H9 (cell line): ENCODE results near the gene FAAH. TPM values are rescaled to one million over a fixed set of nuclear protein-coding genes. Genes with fewer than 3 reads are reported as not detected.

ENCODE experiments used
- DNase-seq: peaks from one replicate; pipeline ENCODE4 v3.0.0-alpha.2; 2017
- H2AFZ ChIP-seq: one replicate; pipeline ENCODE4 v1.6.1; 2013; ENCODE audit warnings: mild to moderate bottlenecking, low read length, control low read depth, moderate library complexity
- H2AK5ac ChIP-seq: 2 replicates; pipeline ENCODE4 v1.6.1; 2013; ENCODE audit warnings: low read length, control low read depth, mixed read lengths; ENCODE audit not compliant: insufficient read length
- H2BK120ac ChIP-seq: one replicate; pipeline ENCODE4 v1.6.1; 2013; ENCODE audit warnings: low read depth, mild to moderate bottlenecking, low read length, control low read depth, inconsistent platforms; ENCODE audit not compliant: poor library complexity, severe bottlenecking
- H2BK12ac ChIP-seq: 2 replicates; pipeline ENCODE4 v1.6.1; 2013; ENCODE audit warnings: low read length, control low read depth, mixed read lengths, low read depth; ENCODE audit not compliant: insufficient read length
- H2BK15ac ChIP-seq: 2 replicates; pipeline ENCODE4 v1.6.1; 2013; ENCODE audit warnings: low read depth, low read length, control low read depth
- H2BK20ac ChIP-seq: one replicate; pipeline ENCODE4 v1.6.1; 2013; ENCODE audit warnings: low read depth, mild to moderate bottlenecking, low read length, control low read depth, inconsistent platforms; ENCODE audit not compliant: poor library complexity, severe bottlenecking
- H2BK5ac ChIP-seq: 2 replicates; pipeline ENCODE4 v1.6.1; 2013; ENCODE audit warnings: low read length, control low read depth, mixed read lengths; ENCODE audit not compliant: insufficient read length
- H3K14ac ChIP-seq: 2 replicates; pipeline ENCODE4 v1.6.1; 2013; ENCODE audit warnings: low read length, control low read depth; ENCODE audit not compliant: insufficient read depth
- H3K18ac ChIP-seq: 2 replicates; pipeline ENCODE4 v1.6.1; 2013; ENCODE audit warnings: low read depth, mild to moderate bottlenecking, mixed read lengths, low read length, control low read depth; ENCODE audit not compliant: insufficient read length
- H3K23ac ChIP-seq: 2 replicates; pipeline ENCODE4 v1.6.1; 2013; ENCODE audit warnings: low read length, control low read depth, mixed read lengths, low read depth; ENCODE audit not compliant: insufficient read length
- H3K23me2 ChIP-seq: 2 replicates; pipeline ENCODE4 v1.6.1; 2013; ENCODE audit warnings: low read depth, mild to moderate bottlenecking, mixed read lengths, low read length, control low read depth; ENCODE audit not compliant: insufficient read length, poor library complexity, severe bottlenecking
- H3K27ac ChIP-seq: 2 replicates; pipeline ENCODE4 v1.5.1; 2013; ENCODE audit warnings: low read length, control low read depth, mixed read lengths, low read depth; ENCODE audit not compliant: insufficient read length
- H3K27me3 ChIP-seq: 2 replicates; pipeline ENCODE4 v1.6.1; 2013; ENCODE audit warnings: low read length, control low read depth, inconsistent platforms; ENCODE audit not compliant: insufficient read depth
- H3K4ac ChIP-seq: 2 replicates; pipeline ENCODE4 v1.6.1; 2013; ENCODE audit warnings: low read depth, mild to moderate bottlenecking, control low read depth, inconsistent platforms, low read length, moderate library complexity
- H3K4me1 ChIP-seq: 2 replicates; pipeline ENCODE4 v1.6.1; 2013; ENCODE audit warnings: low read length, control low read depth, inconsistent platforms; ENCODE audit not compliant: insufficient read depth
- H3K4me2 ChIP-seq: 2 replicates; pipeline ENCODE4 v1.6.1; 2013; ENCODE audit warnings: low read length, control low read depth, mixed read lengths; ENCODE audit not compliant: insufficient read length, insufficient read depth
- H3K56ac ChIP-seq: 2 replicates; pipeline ENCODE4 v1.6.1; 2013; ENCODE audit warnings: low read depth, mild to moderate bottlenecking, mixed read lengths, low read length, control low read depth; ENCODE audit not compliant: insufficient read length
- H3K79me1 ChIP-seq: 2 replicates; pipeline ENCODE4 v1.6.1; 2013; ENCODE audit warnings: low read depth, mild to moderate bottlenecking, moderate library complexity, low read length, control low read depth, inconsistent platforms; ENCODE audit not compliant: insufficient read depth, poor library complexity, severe bottlenecking
- H3K79me2 ChIP-seq: 2 replicates; pipeline ENCODE4 v1.6.1; 2013; ENCODE audit warnings: low read length, control low read depth, inconsistent platforms; ENCODE audit not compliant: insufficient read depth
- H3K9ac ChIP-seq: 2 replicates; pipeline ENCODE4 v1.6.1; 2013; ENCODE audit warnings: low read length, control low read depth, mixed read lengths; ENCODE audit not compliant: insufficient read length; ENCODE audit errors: extremely low read depth
- H3K9me3 ChIP-seq: one replicate; pipeline ENCODE4 v1.6.1; 2013; ENCODE audit warnings: low read depth, low read length, inconsistent platforms; ENCODE audit not compliant: control insufficient read depth
- H3T11ph ChIP-seq: one replicate; pipeline ENCODE4 v1.6.1; 2013; ENCODE audit warnings: mild to moderate bottlenecking, low read length, control low read depth, inconsistent platforms
- H4K20me1 ChIP-seq: one replicate; pipeline ENCODE4 v1.6.1; 2013; ENCODE audit not compliant: control insufficient read depth, insufficient read length, insufficient read depth
- H4K5ac ChIP-seq: 2 replicates; pipeline ENCODE4 v1.6.1; 2013; ENCODE audit warnings: low read depth, mild to moderate bottlenecking, mixed read lengths, low read length, control low read depth; ENCODE audit not compliant: insufficient read length
- H4K8ac ChIP-seq: replicated peaks from 2 replicates; pipeline ENCODE4 v1.6.1; 2013; ENCODE audit warnings: low read length, control low read depth, mixed read lengths, low read depth; ENCODE audit not compliant: insufficient read length
- H4K91ac ChIP-seq: 2 replicates; pipeline ENCODE4 v1.6.1; 2013; ENCODE audit warnings: low read depth, mild to moderate bottlenecking, moderate library complexity, mixed read lengths, low read length, control low read depth; ENCODE audit not compliant: insufficient read length
- H3K27ac Mint-ChIP-seq, 3 experiments: 2 replicates in 2 of 3; 3 replicates in 1 of 3; pipeline ENCODE4 v1.8.0; 2020 to 2021; ENCODE audit warnings: mixed read lengths in 3 of 3, mild to moderate bottlenecking in 1 of 3, moderate library complexity in 1 of 3
- H3K27me3 Mint-ChIP-seq: 2 replicates; pipeline ENCODE4 v1.8.0; 2021; ENCODE audit warnings: low read depth, mild to moderate bottlenecking, moderate library complexity, mixed read lengths
- H3K36me3 Mint-ChIP-seq, 3 experiments: 2 replicates in 2 of 3; 3 replicates in 1 of 3; pipeline ENCODE4 v1.8.0; 2020 to 2021; ENCODE audit warnings: low read depth in 3 of 3, mixed read lengths in 3 of 3; ENCODE audit not compliant: insufficient read depth in 1 of 3
- H3K4me1 Mint-ChIP-seq, 2 experiments: 2 replicates each; pipeline ENCODE4 v1.8.0; 2020; ENCODE audit warnings: mixed read lengths in 2 of 2
- H3K4me3 Mint-ChIP-seq, 2 experiments: 2 replicates in 1 of 2; 3 replicates in 1 of 2; pipeline ENCODE4 v1.8.0; 2020 to 2021; ENCODE audit warnings: mild to moderate bottlenecking in 2 of 2, mixed read lengths in 2 of 2, moderate library complexity in 1 of 2
- H3K9me3 Mint-ChIP-seq, 2 experiments: 2 replicates in 1 of 2; 3 replicates in 1 of 2; pipeline ENCODE4 v1.8.0; 2020; ENCODE audit warnings: mild to moderate bottlenecking in 2 of 2, mixed read lengths in 2 of 2, moderate library complexity in 1 of 2
- WGBS: extraction: QIAGEN DNeasy Blood & Tissue Kit; methylation state at CpG from one replicate; pipeline ENCODE4 v1.1.7; 2013; ENCODE audit warnings: missing lambda C conversion rate, low lambda C conversion rate, mixed read lengths; ENCODE audit not compliant: insufficient read length; ENCODE audit errors: extremely low coverage; 5-methylcytosine and 5-hydroxymethylcytosine counted together
- total RNA-seq: library from RNA; stranded (reverse); gene quantifications from 2 replicates; pipeline ENCODE4 v1.2.1, GENCODE V29; 2021
- TF ChIP-seq, protein P1 (sequence below): fragments of 200-600 bp; sonication (generic); conservative IDR thresholded peaks from 3 replicates; pipeline ENCODE4 v1.8.0; 2021; ENCODE audit warnings: antibody characterized with exemption, mild to moderate bottlenecking

Gene FAAH
- total RNA-seq, 1 experiment from 2014 or later, result 18.9 TPM

DNA sequence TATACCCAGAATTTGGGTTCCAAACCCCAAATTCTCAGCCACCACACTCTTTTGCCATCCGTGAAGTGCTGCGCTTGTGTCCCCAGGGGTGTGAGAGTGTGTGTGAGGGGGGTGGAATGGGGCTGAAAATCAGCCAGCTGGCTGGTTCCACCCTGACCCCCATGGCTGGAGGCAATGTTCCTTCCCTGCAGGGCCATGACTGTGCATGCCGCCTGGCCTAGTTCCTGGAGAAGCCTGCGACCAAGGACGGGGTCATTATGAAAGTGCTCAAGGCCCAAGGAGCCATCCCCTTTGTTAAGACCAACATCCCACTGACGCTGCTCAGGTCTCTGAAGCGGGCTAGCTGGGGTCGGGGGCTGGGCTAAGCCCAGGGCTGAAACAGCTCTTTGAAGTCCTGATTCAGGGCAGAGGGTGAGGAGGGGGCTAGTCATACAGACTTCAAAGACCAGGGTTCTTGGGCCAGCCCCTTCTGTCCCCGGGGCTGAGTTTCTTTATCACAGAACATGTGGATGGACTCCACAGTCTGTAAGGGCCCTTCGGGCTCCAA lies 38.7 kb downstream of the FAAH start:
- Histone ChIP-seq H3K56ac (no peak overlapping the region), H3K23ac (no peak overlapping the region), H3K4me2 (no peak overlapping the region), H3K9ac (no peak overlapping the region), H2AK5ac (no peak overlapping the region), H4K5ac (no peak overlapping the region), H4K91ac (no peak overlapping the region), H3K14ac (no peak overlapping the region), H2BK20ac (no peak overlapping the region), H2BK120ac (no peak overlapping the region), H3K4ac (no peak overlapping the region), H2BK5ac (no peak overlapping the region), H4K20me1 (no peaks in the 10 kb centered on the region), H3K4me1 (no peaks in the 10 kb centered on the region), H3K23me2 (no peaks in the 10 kb centered on the region), H3K27ac (no peak overlapping the region), H3K79me2 (no peaks in the 10 kb centered on the region), H3K27me3 (no peaks in the 10 kb centered on the region), H4K8ac (no peak overlapping the region), H3K18ac (no peak overlapping the region), H2AFZ (no peak overlapping the region), H2BK12ac (no peak overlapping the region), H3K79me1 (no peaks in the 10 kb centered on the region), H3T11ph (no peak overlapping the region), H3K9me3 (no peaks in the 10 kb centered on the region), H2BK15ac (no peak overlapping the region)
- no peak for DNase-seq
- Mint-ChIP-seq H3K9me3 (no peaks in the 10 kb centered on the region), H3K4me1 (peaks cover 4 to 6% of the 10 kb centered on the region in 2 experiments; a peak in 3 of 4 replicates), H3K36me3 (no peaks in the 10 kb centered on the region), H3K4me3 (no peak overlapping the region), H3K27ac (no peak overlapping the region), H3K27me3 (peaks cover 54% of the 10 kb centered on the region)
- no CpG with 5 or more reads among the region's 10 CpGs for WGBS
- TF ChIP-seq, protein P1, sequence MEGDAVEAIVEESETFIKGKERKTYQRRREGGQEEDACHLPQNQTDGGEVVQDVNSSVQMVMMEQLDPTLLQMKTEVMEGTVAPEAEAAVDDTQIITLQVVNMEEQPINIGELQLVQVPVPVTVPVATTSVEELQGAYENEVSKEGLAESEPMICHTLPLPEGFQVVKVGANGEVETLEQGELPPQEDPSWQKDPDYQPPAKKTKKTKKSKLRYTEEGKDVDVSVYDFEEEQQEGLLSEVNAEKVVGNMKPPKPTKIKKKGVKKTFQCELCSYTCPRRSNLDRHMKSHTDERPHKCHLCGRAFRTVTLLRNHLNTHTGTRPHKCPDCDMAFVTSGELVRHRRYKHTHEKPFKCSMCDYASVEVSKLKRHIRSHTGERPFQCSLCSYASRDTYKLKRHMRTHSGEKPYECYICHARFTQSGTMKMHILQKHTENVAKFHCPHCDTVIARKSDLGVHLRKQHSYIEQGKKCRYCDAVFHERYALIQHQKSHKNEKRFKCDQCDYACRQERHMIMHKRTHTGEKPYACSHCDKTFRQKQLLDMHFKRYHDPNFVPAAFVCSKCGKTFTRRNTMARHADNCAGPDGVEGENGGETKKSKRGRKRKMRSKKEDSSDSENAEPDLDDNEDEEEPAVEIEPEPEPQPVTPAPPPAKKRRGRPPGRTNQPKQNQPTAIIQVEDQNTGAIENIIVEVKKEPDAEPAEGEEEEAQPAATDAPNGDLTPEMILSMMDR, result no peak
